HL-60/S4 treated with retinoic acid at 250 ng/mL for 4 days and 3 days (cell line): ENCODE results near the gene ZNF248.
"Not testable (repeated sequence)": the region's sequence is repeated elsewhere in the genome, so short reads cannot be mapped to it uniquely, and the experiment has no call there.

Source experiments
- in situ Hi-C: fragments of 300-500 bp; cut with MboI; formaldehyde crosslinking; loops from 2 replicates; pipeline ENCODE4 v1.7.0; 2022; ENCODE audit warnings: low sequenced_read_pairs

The ZNF248 gene

GRCh38 chr10:37857287-37858211 is at the start of gene ZNF248:
ZNF248 (minus strand) TSS chr10:37857610; CDS start chr10:37856310, 1,300 bp downstream.
- in situ Hi-C loops, result no loop called here

GRCh38 chr10:37906382-37906781 is 49.0 kb upstream of the ZNF248 start:
- in situ Hi-C loops, result no loop called here

- in situ Hi-C loops, result no loop called here
Measured at GRCh38 chr10:37896436-37896835, 39.0 kb upstream of the ZNF248 start.

GRCh38 chr10:37895674-37896073 is 38.3 kb upstream of the ZNF248 start:
- in situ Hi-C loops, result no loop called here

- in situ Hi-C loops, result no loop called here
Measured at GRCh38 chr10:37885850-37886249, 28.4 kb upstream of the ZNF248 start.

- in situ Hi-C loops, result no loop called here
Measured at GRCh38 chr10:37872955-37873354, 15.5 kb upstream of the ZNF248 start.

- in situ Hi-C loops, result no loop called here
Measured at GRCh38 chr10:37872283-37872682, 14.9 kb upstream of the ZNF248 start.

- in situ Hi-C loops, result no loop called here
Measured at GRCh38 chr10:37871568-37872251, 14.3 kb upstream of the ZNF248 start.

- in situ Hi-C loops, result no loop called here
Measured at GRCh38 chr10:37871143-37871542, 13.7 kb upstream of the ZNF248 start.

GRCh38 chr10:37868796-37869195 is 11.4 kb upstream of the ZNF248 start:
- in situ Hi-C loops, result no loop called here

GRCh38 chr10:37865957-37866803 is 8.8 kb upstream of the ZNF248 start:
- in situ Hi-C loops, result no loop called here

GRCh38 chr10:37865264-37865663 is 7.9 kb upstream of the ZNF248 start:
- in situ Hi-C loops, result no loop called here

- in situ Hi-C loops, result no loop called here
Measured at GRCh38 chr10:37860494-37861190, 3.2 kb upstream of the ZNF248 start.

- in situ Hi-C loops, result not testable (repeated sequence)
Measured at GRCh38 chr10:37859270-37859669, 1.9 kb upstream of the ZNF248 start.

GRCh38 chr10:37856881-37857286 is 526 bp downstream of the ZNF248 start:
- in situ Hi-C loops, result no loop called here

- in situ Hi-C loops, result no loop called here
Measured at GRCh38 chr10:37855636-37856035, 1.8 kb downstream of the ZNF248 start.

- in situ Hi-C loops, result no loop called here
Measured at GRCh38 chr10:37854626-37855025, 2.8 kb downstream of the ZNF248 start.

- in situ Hi-C loops, result no loop called here
Measured at GRCh38 chr10:37844644-37845043, 12.8 kb downstream of the ZNF248 start.

GRCh38 chr10:37839243-37839642 is 18.2 kb downstream of the ZNF248 start:
- in situ Hi-C loops, result no loop called here

GRCh38 chr10:37831495-37832333 is 25.7 kb downstream of the ZNF248 start:
- in situ Hi-C loops, result no loop called here
